SU-DHL-6 (cell line): ENCODE data around the gene DCANP1.

ENCODE experiments used
- H2AFZ ChIP-seq: fragments of 200-600 bp; sonication (generic); 2 replicates; pipeline ENCODE4 v1.6.1; 2014; ENCODE audit warnings: low read depth, mild to moderate bottlenecking, moderate library complexity, mixed read lengths, antibody characterized with exemption, low read length; ENCODE audit not compliant: severe bottlenecking
- H3F3A ChIP-seq: fragments of 200-600 bp; shearing (Covaris generic); 2 replicates; pipeline ENCODE4 v1.6.0; 2016; ENCODE audit warnings: antibody characterized with exemption, mild to moderate bottlenecking; ENCODE audit not compliant: insufficient read depth
- H3K27ac ChIP-seq: fragments of 200-600 bp; sonication (generic); 2 replicates; pipeline ENCODE4 v1.5.1; 2016; ENCODE audit warnings: low read depth, mild to moderate bottlenecking, low read length, moderate library complexity, mixed read lengths
- H3K27me3 ChIP-seq: fragments of 200-600 bp; sonication (generic), shearing (Covaris generic); 2 replicates; pipeline ENCODE4 v1.6.0; 2014; ENCODE audit warnings: mild to moderate bottlenecking, low read length
- H3K36me3 ChIP-seq: fragments of 200-600 bp; sonication (generic); 2 replicates; pipeline ENCODE4 v1.6.1; 2014; ENCODE audit warnings: mild to moderate bottlenecking, low read length, mixed read lengths
- H3K4me2 ChIP-seq: fragments of 300-600, 200-600 bp; shearing (Covaris generic), sonication (generic); 2 replicates; pipeline ENCODE4 v1.6.0; 2014; ENCODE audit warnings: low read length, low read depth, mild to moderate bottlenecking; ENCODE audit not compliant: poor library complexity, severe bottlenecking
- H3K4me3 ChIP-seq: fragments of 200-600 bp; sonication (generic); 2 replicates; pipeline ENCODE4 v1.5.1; 2014; ENCODE audit warnings: antibody characterized with exemption, low read length, mild to moderate bottlenecking, mixed read lengths; ENCODE audit not compliant: insufficient read depth, poor library complexity, severe bottlenecking
- H3K79me2 ChIP-seq: fragments of 200-600 bp; sonication (generic); 2 replicates; pipeline ENCODE4 v1.6.1; 2014; ENCODE audit warnings: mild to moderate bottlenecking, low read length, moderate library complexity; ENCODE audit not compliant: insufficient read depth
- H3K9ac ChIP-seq: fragments of 200-600 bp; sonication (generic); 2 replicates; pipeline ENCODE4 v1.7.0; 2014; ENCODE audit warnings: mild to moderate bottlenecking, low read length
- H3K9me2 ChIP-seq: fragments of 200-600 bp; sonication (generic); replicated peaks from 2 replicates; pipeline ENCODE4 v1.6.1; 2014; ENCODE audit warnings: low read length; ENCODE audit not compliant: insufficient read depth
- H3K9me3 ChIP-seq: fragments of 200-600 bp; sonication (generic); 2 replicates; pipeline ENCODE4 v1.6.1; 2014; ENCODE audit warnings: low read length, mixed read lengths; ENCODE audit not compliant: insufficient read depth
- H4K20me1 ChIP-seq: fragments of 200-600 bp; sonication (generic); 2 replicates; pipeline ENCODE4 v1.6.1; 2014; ENCODE audit warnings: low read depth, mild to moderate bottlenecking, antibody characterized with exemption, low read length, moderate library complexity, mixed read lengths
- CTCF ChIP-seq: fragments of 200-600 bp; sonication (generic); IDR thresholded peaks from one replicate; pipeline ENCODE4 v1.5.1; 2017; ENCODE audit warnings: antibody characterized with exemption, mild to moderate bottlenecking, low read length, moderate library complexity; ENCODE audit not compliant: insufficient read depth, poor library complexity, severe bottlenecking
- EZH2phosphoT487 ChIP-seq: fragments of 200-600 bp; sonication (generic), shearing (Covaris generic); conservative IDR thresholded peaks from 2 replicates; pipeline ENCODE4 v1.6.1; 2018; ENCODE audit warnings: mild to moderate bottlenecking, antibody characterized with exemption, low read length, moderate library complexity, mixed read lengths

DCANP1 gene

GRCh38 chr5:135417083-135417482 is 30.1 kb downstream of the DCANP1 start:
- H3K36me3 ChIP-seq, result no peaks in the 10 kb centered on the region
- no peak overlapping the region for H3K27ac ChIP-seq
- no peaks in the 10 kb centered on the region for H4K20me1 ChIP-seq
- H3K4me3 ChIP-seq, result no peak overlapping the region
- H3K9me2 ChIP-seq, result no peaks in the 10 kb centered on the region
- H3K79me2 ChIP-seq, result no peaks in the 10 kb centered on the region
- H2AFZ ChIP-seq, result no peak overlapping the region
- no peak overlapping the region for H3K9ac ChIP-seq
- H3K4me2 ChIP-seq, result no peak overlapping the region
- TF ChIP-seq EZH2phosphoT487, result no peak
- TF ChIP-seq CTCF, result no peak
- H3K27me3 ChIP-seq, result peaks cover 5% of the 10 kb centered on the region; the same call in 1 of the 2 replicates
- no peaks in the 10 kb centered on the region for H3F3A ChIP-seq
- no peaks in the 10 kb centered on the region for H3K9me3 ChIP-seq

GRCh38 chr5:135405082-135405481 is 42.1 kb downstream of the DCANP1 start:
- no peaks in the 10 kb centered on the region for H3K27me3 ChIP-seq
- no peaks in the 10 kb centered on the region for H3K79me2 ChIP-seq
- H3K4me3 ChIP-seq, result no peak overlapping the region
- H2AFZ ChIP-seq, result no peak overlapping the region
- H3K36me3 ChIP-seq, result no peaks in the 10 kb centered on the region
- no peaks in the 10 kb centered on the region for H3K9me2 ChIP-seq
- H3K4me2 ChIP-seq, result no peak overlapping the region
- no peak overlapping the region for H3K27ac ChIP-seq
- TF ChIP-seq EZH2phosphoT487 (no peak), CTCF (no peak)
- H3F3A ChIP-seq, result no peaks in the 10 kb centered on the region
- H3K9ac ChIP-seq, result no peak overlapping the region
- no peaks in the 10 kb centered on the region for H3K9me3 ChIP-seq
- H4K20me1 ChIP-seq, result no peaks in the 10 kb centered on the region

- H3K27me3 ChIP-seq, result no peaks in the 10 kb centered on the region
- H2AFZ ChIP-seq, result no peak overlapping the region
Observed at GRCh38 chr5:135402031-135402430, 45.1 kb downstream of the DCANP1 start.

More at GRCh38 chr5:135402031-135402430, 45.1 kb downstream of the DCANP1 start:
- Histone ChIP-seq H3F3A (no peaks in the 10 kb centered on the region), H3K9me2 (no peaks in the 10 kb centered on the region), H3K79me2 (peaks cover 18% of the 10 kb centered on the region), H4K20me1 (peaks cover 6% of the 10 kb centered on the region; the same call in 1 of the 2 replicates), H3K4me3 (no peak overlapping the region), H3K36me3 (no peaks in the 10 kb centered on the region), H3K4me2 (no peak overlapping the region), H3K27ac (no peak overlapping the region), H3K9ac (no peak overlapping the region), H3K9me3 (no peaks in the 10 kb centered on the region)
- no peak for TF ChIP-seq CTCF
- no peak for TF ChIP-seq EZH2phosphoT487
